Panc1 (cell line): ENCODE data around the gene AACS. TPM values are rescaled to one million over a fixed set of nuclear protein-coding genes. Genes with fewer than 3 reads are reported as not detected.

Experiments
- ATAC-seq: fragments of 200-7000 bp; cut with Tn5 transposase; 2 replicates; pipeline ENCODE4 v1.9.1; 2020; ENCODE audit warnings: mild to moderate bottlenecking, moderate library complexity
- BruUV-seq: library from RNA; stranded (reverse); fragments of 400-500 nt; replicated peaks from 2 replicates; lab custom pipeline; 2021; lab: Mats Ljungman, UMichigan
- CTCF ChIA-PET: fragments of 300-600 bp; sonication (Branson Sonifier 250); formaldehyde crosslinking; loops from one replicate; lab custom pipeline; 2022; ENCODE audit warnings: antibody characterized with exemption; lab: Charles Lee
- POLR2A ChIA-PET: fragments of 300-600 bp; sonication (Branson Sonifier 250); formaldehyde crosslinking; loops from one replicate; lab custom pipeline; 2022; ENCODE audit warnings: antibody characterized with exemption; lab: Charles Lee
- DNase-seq: peaks from one replicate; pipeline ENCODE4 v3.0.0-alpha.2; 2010; ENCODE audit warnings: low read depth, low spot score
- H3K27ac ChIP-seq: 2 replicates; pipeline ENCODE4 v1.5.1; 2011; ENCODE audit warnings: mild to moderate bottlenecking, low read length, inconsistent platforms
- H3K27me3 ChIP-seq: fragments of 200-500 bp; sonication (Bioruptor generic); 2 replicates; pipeline ENCODE4 v1.6.0; 2014; ENCODE audit warnings: low read length, inconsistent platforms; ENCODE audit not compliant: control insufficient read depth, insufficient read depth
- H3K36me3 ChIP-seq: fragments of 200-500 bp; sonication (Bioruptor generic); 2 replicates; pipeline ENCODE4 v1.5.1; 2014; ENCODE audit warnings: inconsistent platforms, mild to moderate bottlenecking, low read length, moderate library complexity; ENCODE audit not compliant: control insufficient read depth, insufficient read depth
- H3K4me1 ChIP-seq: 2 replicates; pipeline ENCODE4 v1.5.1; 2011; ENCODE audit warnings: inconsistent platforms, mild to moderate bottlenecking, low read length, moderate library complexity; ENCODE audit not compliant: control insufficient read depth, insufficient read depth
- H3K4me3 ChIP-seq, 2 experiments: 2 replicates each; pipeline ENCODE4 v1.5.1; 2011 to 2012; ENCODE audit warnings: low read depth in 2 of 2, low read length in 2 of 2, mild to moderate bottlenecking in 2 of 2, inconsistent platforms in 1 of 2, moderate library complexity in 1 of 2
- H3K9me3 ChIP-seq: fragments of 200-500 bp; sonication (Bioruptor generic); 2 replicates; pipeline ENCODE4 v1.5.1; 2014; ENCODE audit warnings: low read depth, mild to moderate bottlenecking, inconsistent platforms, low read length, moderate library complexity; ENCODE audit not compliant: control insufficient read depth, insufficient read depth
- CTCF ChIP-seq: fragments of 450-650 bp; IDR thresholded peaks from 2 replicates; pipeline ENCODE4 v1.5.1; 2017; ENCODE audit warnings: mild to moderate bottlenecking
- POLR2AphosphoS5 ChIP-seq: IDR thresholded peaks from 2 replicates; pipeline ENCODE4 v1.6.1; 2012; ENCODE audit warnings: mild to moderate bottlenecking, low read depth, low read length, moderate library complexity
- REST ChIP-seq, 2 experiments: IDR thresholded peaks; 2 replicates each; pipeline ENCODE4 v1.6.1; 2011 to 2012; ENCODE audit warnings: low read depth in 2 of 2, control low read depth in 1 of 2, low read length in 1 of 2, mild to moderate bottlenecking in 1 of 2, moderate library complexity in 1 of 2; ENCODE audit not compliant: insufficient read depth in 1 of 2
- SIN3A ChIP-seq: IDR thresholded peaks from 2 replicates; pipeline ENCODE4 v1.6.1; 2012; ENCODE audit warnings: low read depth, mild to moderate bottlenecking, low read length, moderate library complexity, borderline replicate concordance; ENCODE audit not compliant: insufficient read depth
- TCF7L2 ChIP-seq: IDR thresholded peaks from 2 replicates; pipeline ENCODE4 v1.6.1; 2011; ENCODE audit warnings: mild to moderate bottlenecking, low read depth, low read length, inconsistent platforms
- in situ Hi-C: cut with HindIII; loops from 2 replicates; pipeline ENCODE4 v1.10.0; 2016; ENCODE audit warnings: low sequenced_read_pairs, low pct_unique_long_range_greater_than_20kb
- intact Hi-C: fragments of 100-400 bp; cut with micrococcal nuclease; formaldehyde crosslinking; loops from one replicate; pipeline ENCODE4 v1.10.0; 2022; ENCODE audit not compliant: unreplicated experiment
- total RNA-seq: library from RNA; stranded (reverse); gene quantifications from one replicate; pipeline ENCODE4 v1.2.1, GENCODE V29; 2021; ENCODE audit not compliant: unreplicated experiment

AACS gene
- total RNA-seq, 1 experiment from 2014 or later = 34.7 TPM

- ATAC-seq (no peak), DNase-seq (no peak)
- Histone ChIP-seq H3K36me3 (no peaks in the 10 kb centered on the region; the same call in 1 of the 2 replicates), H3K4me1 (no peaks in the 10 kb centered on the region), H3K9me3 (no peaks in the 10 kb centered on the region), H3K27me3 (no peaks in the 10 kb centered on the region), H3K4me3 (no peak overlapping the region), H3K27ac (no peak overlapping the region)
- POLR2A ChIA-PET = no interaction called here
- CTCF ChIA-PET = no interaction called here
- in situ Hi-C loops (no loop called here), intact Hi-C loops (no loop called here)
- BruUV-seq = no TSS peak
- TF ChIP-seq REST (IDR thresholded peaks at IDR 0.05; ENCODE audit: insufficient read depth in 1 of 2, low read depth in 2 of 2, low read length in 1 of 2) (no peak), SIN3A (no peak), CTCF (no peak)
These were observed 39.7 kb downstream of the AACS start for GRCh38 chr12:125104982-125105381.

GRCh38 chr12:125105600-125105999 is 40.4 kb downstream of the AACS start:
- intact Hi-C loops (no loop called here), in situ Hi-C loops (no loop called here)
- TF ChIP-seq TCF7L2 (no peak), CTCF (no peak), POLR2AphosphoS5 (no peak), REST (IDR thresholded peaks at IDR 0.05; ENCODE audit: insufficient read depth in 1 of 2, low read depth in 2 of 2, low read length in 1 of 2) (no peak), SIN3A (no peak)
- no peaks in the 10 kb centered on the region; the same call in 1 of the 2 replicates for H3K36me3 ChIP-seq
- H3K4me1 ChIP-seq = no peaks in the 10 kb centered on the region
- ATAC-seq = no peak
- H3K9me3 ChIP-seq = no peaks in the 10 kb centered on the region
- BruUV-seq = no TSS peak
- POLR2A ChIA-PET = no interaction called here
- H3K27ac ChIP-seq = no peak overlapping the region
- no peaks in the 10 kb centered on the region for H3K27me3 ChIP-seq
- no peak for DNase-seq
- CTCF ChIA-PET = no interaction called here
- no peak overlapping the region for H3K4me3 ChIP-seq
